ENCODE data around the gene GGTLC1. TPM values are rescaled to one million over a fixed set of nuclear protein-coding genes. Genes with fewer than 3 reads are reported as not detected.
"Not testable (repeated sequence)": the region's sequence is repeated elsewhere in the genome, so short reads cannot be mapped to it uniquely, and the experiment has no call there.

GGTLC1 gene
- total RNA-seq, 2 experiments from 2014 or later, result not detected

- ATAC-seq (no peak), DNase-seq (no peak)
- H3K27ac Mint-ChIP-seq, result no peak overlapping the region
- H3K4me3 Mint-ChIP-seq, result no peak overlapping the region
- H3K27me3 Mint-ChIP-seq, result no peaks in the 10 kb centered on the region
- CTCF ChIA-PET, result interaction anchor here (0.9 to 1.6 kb wide), 4 partner anchors 10 to 113 kb away, joined by 3 to 4 read pairs (median 3); no protein-coding TSS in a partner anchor
- H3K36me3 Mint-ChIP-seq, result no peaks in the 10 kb centered on the region
- no peaks in the 10 kb centered on the region for H3K9me3 Mint-ChIP-seq (ENCODE audit: low read depth)
- H3K4me1 Mint-ChIP-seq, result no peaks in the 10 kb centered on the region
Measured at GRCh38 chr20:24007073-24007595, 18.6 kb upstream of the GGTLC1 start.

GRCh38 chr20:24006626-24007025, 18.0 kb upstream of the GGTLC1 start:
- DNase-seq (no peak), ATAC-seq (no peak)
- Mint-ChIP-seq H3K9me3 (ENCODE audit: low read depth) (no peaks in the 10 kb centered on the region), H3K27ac (no peak overlapping the region), H3K27me3 (peaks cover 4% of the 10 kb centered on the region), H3K36me3 (no peaks in the 10 kb centered on the region), H3K4me1 (no peaks in the 10 kb centered on the region), H3K4me3 (no peak overlapping the region)
- CTCF ChIA-PET, result interaction anchor here (1.1 to 1.6 kb wide), 3 partner anchors 10 to 114 kb away, joined by 3 to 4 read pairs (median 3); no protein-coding TSS in a partner anchor

DNA sequence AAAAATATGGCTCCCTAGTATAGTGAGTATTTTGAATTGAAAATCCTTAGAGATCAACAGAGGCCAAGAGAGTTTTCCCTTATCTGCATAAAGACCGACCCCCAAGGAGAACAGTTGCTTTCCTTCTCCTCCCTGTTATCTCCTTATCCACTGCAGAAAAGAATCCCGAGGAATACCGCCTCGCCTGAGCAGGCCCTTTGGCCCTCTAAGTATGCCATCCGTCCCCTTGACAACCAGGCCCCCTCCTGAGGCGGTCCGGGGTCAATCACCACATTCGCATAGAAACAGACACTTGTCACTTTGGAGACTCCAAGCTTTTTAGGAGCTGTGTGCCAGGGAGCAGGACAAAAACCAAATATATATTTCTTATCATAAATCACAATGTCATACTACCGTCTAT, 15.9 kb upstream of the GGTLC1 start:
- H3K36me3 Mint-ChIP-seq, result no peaks in the 10 kb centered on the region
- no peak overlapping the region for H3K4me3 Mint-ChIP-seq
- CTCF ChIA-PET, result interaction anchor here (0.7 kb wide), 1 partner anchor 8 kb away, joined by 3 read pairs; no protein-coding TSS in a partner anchor
- ATAC-seq, result no peak
- no peaks in the 10 kb centered on the region for H3K4me1 Mint-ChIP-seq
- H3K27me3 Mint-ChIP-seq, result peaks cover 10% of the 10 kb centered on the region
- no peaks in the 10 kb centered on the region for H3K9me3 Mint-ChIP-seq (ENCODE audit: low read depth)
- DNase-seq, result no peak
- H3K27ac Mint-ChIP-seq, result no peak overlapping the region

DNA sequence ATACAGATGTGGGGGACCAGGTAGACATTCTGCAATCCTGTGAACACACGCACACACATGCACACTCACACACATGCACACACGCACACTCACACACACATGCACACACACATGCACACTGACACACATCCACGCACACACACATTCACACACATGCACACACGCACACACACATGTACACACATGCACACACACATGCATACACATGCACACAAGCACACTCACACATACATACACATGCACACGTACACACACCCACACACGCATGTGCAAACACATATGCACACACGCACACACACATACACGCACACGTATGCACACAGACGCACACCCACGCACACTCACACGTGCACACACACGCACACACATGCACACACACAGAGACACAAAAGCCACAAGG, 14.3 kb upstream of the GGTLC1 start:
- Mint-ChIP-seq H3K4me3 (no peak overlapping the region), H3K36me3 (no peaks in the 10 kb centered on the region), H3K9me3 (ENCODE audit: low read depth) (no peaks in the 10 kb centered on the region), H3K4me1 (no peaks in the 10 kb centered on the region), H3K27ac (no peak overlapping the region), H3K27me3 (peaks cover 21% of the 10 kb centered on the region)
- DNase-seq, result no peak
- CTCF ChIA-PET, result interaction anchor here (1.2 kb wide), 1 partner anchor 13 kb away, joined by 3 read pairs; no protein-coding TSS in a partner anchor
- no peak for ATAC-seq

GRCh38 chr20:24001712-24002405, 13.3 kb upstream of the GGTLC1 start:
- DNase-seq, result no peak
- H3K4me3 Mint-ChIP-seq, result no peak overlapping the region
- H3K9me3 Mint-ChIP-seq (ENCODE audit: low read depth), result no peaks in the 10 kb centered on the region
- H3K27ac Mint-ChIP-seq, result no peak overlapping the region
- no peaks in the 10 kb centered on the region for H3K36me3 Mint-ChIP-seq
- no peaks in the 10 kb centered on the region for H3K4me1 Mint-ChIP-seq
- H3K27me3 Mint-ChIP-seq, result peaks cover 26% of the 10 kb centered on the region
- ATAC-seq, result no peak
- CTCF ChIA-PET, result interaction anchor here (0.6 to 1.8 kb wide), 4 partner anchors 14 to 100 kb away, joined by 3 to 4 read pairs (median 3); no protein-coding TSS in a partner anchor

DNA sequence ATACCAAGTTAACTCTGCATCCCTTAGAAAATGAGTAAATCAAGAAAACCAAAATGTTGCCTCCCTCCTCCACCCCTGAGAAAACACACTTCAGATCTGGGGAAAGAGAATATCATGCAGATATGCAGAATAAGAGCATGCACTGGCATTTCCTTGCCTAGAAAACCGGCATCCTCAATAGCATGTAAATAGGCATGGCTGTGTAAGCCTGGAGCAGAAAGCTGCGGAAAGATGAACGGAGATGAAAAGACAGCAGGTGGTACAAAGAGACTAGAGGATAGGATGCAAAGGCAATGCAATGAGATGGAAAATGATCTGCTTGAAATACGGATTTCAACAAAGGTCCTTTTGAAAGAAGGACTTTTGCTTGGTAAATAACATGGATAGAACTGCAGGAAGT, 10.3 kb upstream of the GGTLC1 start:
- no peak for ATAC-seq
- Mint-ChIP-seq H3K4me3 (no peak overlapping the region), H3K27me3 (peaks cover 33% of the 10 kb centered on the region), H3K4me1 (no peaks in the 10 kb centered on the region), H3K9me3 (ENCODE audit: low read depth) (no peaks in the 10 kb centered on the region), H3K36me3 (no peaks in the 10 kb centered on the region), H3K27ac (no peak overlapping the region)
- no peak for DNase-seq
- CTCF ChIA-PET, result interaction anchor here (0.8 to 1.2 kb wide), 2 partner anchors 103 to 164 kb away, joined by 3 read pairs; no protein-coding TSS in a partner anchor

DNA sequence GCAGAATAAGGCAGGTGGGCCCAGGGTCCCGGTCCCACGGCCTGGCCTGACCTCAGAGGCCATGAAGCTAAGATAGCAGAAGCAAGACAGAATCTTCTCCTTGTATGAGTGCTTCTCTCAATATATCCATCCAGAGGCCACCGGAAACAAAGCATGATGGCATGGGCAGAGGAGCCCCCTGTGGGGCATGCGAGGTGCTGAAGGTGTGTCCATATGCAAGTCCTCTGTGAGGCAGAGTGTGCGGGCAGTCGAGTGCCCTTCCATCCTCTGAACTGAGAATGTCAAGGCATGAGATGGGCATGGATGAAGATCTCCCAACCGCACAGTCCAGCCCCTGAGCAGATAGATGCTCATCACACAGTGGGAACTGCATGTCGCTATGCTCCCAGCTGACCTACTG, 9.8 kb upstream of the GGTLC1 start:
- ATAC-seq, result no peak
- peaks cover 33% of the 10 kb centered on the region for H3K27me3 Mint-ChIP-seq
- no peaks in the 10 kb centered on the region for H3K36me3 Mint-ChIP-seq
- no peak overlapping the region for H3K4me3 Mint-ChIP-seq
- no peak for DNase-seq
- CTCF ChIA-PET, result no interaction called here
- H3K9me3 Mint-ChIP-seq (ENCODE audit: low read depth), result no peaks in the 10 kb centered on the region
- no peak overlapping the region for H3K27ac Mint-ChIP-seq
- H3K4me1 Mint-ChIP-seq, result no peaks in the 10 kb centered on the region

- DNase-seq, result peak; percentile 57
- CTCF ChIA-PET, result interaction anchor here (0.8 to 1.5 kb wide), 6 partner anchors 9 to 107 kb away, joined by 3 to 4 read pairs (median 3); no protein-coding TSS in a partner anchor
- Mint-ChIP-seq H3K4me3 (no peak overlapping the region), H3K36me3 (no peaks in the 10 kb centered on the region), H3K27me3 (peaks cover 26% of the 10 kb centered on the region), H3K9me3 (ENCODE audit: low read depth) (no peaks in the 10 kb centered on the region), H3K27ac (no peak overlapping the region), H3K4me1 (no peaks in the 10 kb centered on the region)
- ATAC-seq, result peak; percentile 49
Measured at GRCh38 chr20:23995905-23996666, 7.5 kb upstream of the GGTLC1 start.

DNA sequence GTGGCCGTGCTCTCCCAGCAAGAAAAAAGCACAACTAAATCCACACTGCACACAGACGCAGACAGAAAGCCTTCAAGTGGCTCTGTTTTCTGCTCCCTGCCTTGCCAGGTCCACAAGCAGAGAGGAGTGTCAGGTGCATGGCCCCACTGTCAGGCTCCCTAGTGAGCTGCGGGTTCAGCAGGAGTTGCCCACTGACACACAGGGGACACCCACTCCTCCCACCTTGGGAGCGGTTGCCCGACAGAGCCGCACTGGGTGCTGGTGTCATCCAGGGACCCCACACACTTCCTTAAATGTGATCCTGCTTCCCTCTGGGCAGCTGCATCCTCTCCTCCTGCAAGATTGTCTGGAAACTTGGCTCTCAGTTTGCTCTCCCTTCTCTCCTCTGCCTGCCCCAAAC, 6.7 kb upstream of the GGTLC1 start:
- CTCF ChIA-PET; H3K27ac Mint-ChIP-seq; H3K4me1 Mint-ChIP-seq; H3K36me3 Mint-ChIP-seq; H3K4me3 Mint-ChIP-seq; H3K9me3 Mint-ChIP-seq (ENCODE audit: low read depth); DNase-seq; ATAC-seq: not testable (repeated sequence)
- H3K27me3 Mint-ChIP-seq, result peaks cover 26% of the 10 kb centered on the region

DNA sequence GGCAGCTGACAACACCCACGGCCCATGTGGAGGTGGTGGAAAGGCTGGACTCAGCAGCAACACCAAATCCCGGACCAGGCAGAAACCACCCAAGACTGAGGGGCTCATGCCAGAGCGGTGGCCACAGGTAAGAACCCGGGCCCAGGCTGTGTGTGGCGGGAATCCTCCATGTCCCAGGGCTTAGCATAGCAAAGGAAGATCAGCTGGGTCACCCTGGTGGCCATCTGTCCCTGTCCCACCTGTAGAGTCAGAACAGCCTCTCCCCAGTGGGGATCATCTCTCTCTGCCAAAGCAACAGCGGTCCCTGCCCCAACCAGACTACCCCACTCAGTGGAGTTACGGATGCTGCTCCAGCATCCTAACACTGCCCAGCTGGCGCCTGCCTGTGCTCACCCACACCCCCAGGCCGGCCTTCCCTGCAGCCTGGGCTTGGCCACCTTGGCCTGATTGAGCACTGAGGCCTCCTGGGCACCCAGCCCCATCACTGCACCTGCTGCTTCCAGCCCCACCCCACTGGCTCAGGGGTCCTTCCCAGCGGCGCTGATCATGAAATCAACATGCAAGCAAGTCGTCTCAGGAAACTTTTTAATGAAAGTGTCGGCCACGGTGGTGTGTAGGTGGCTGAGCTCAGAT, 5.5 kb upstream of the GGTLC1 start:
- H3K4me1 Mint-ChIP-seq; DNase-seq; H3K36me3 Mint-ChIP-seq; ATAC-seq; CTCF ChIA-PET; H3K9me3 Mint-ChIP-seq (ENCODE audit: low read depth); H3K27ac Mint-ChIP-seq; H3K4me3 Mint-ChIP-seq: not testable (repeated sequence)
- H3K27me3 Mint-ChIP-seq, result peaks cover 19% of the 10 kb centered on the region

- H3K36me3 Mint-ChIP-seq; DNase-seq; CTCF ChIA-PET; H3K27ac Mint-ChIP-seq; H3K4me3 Mint-ChIP-seq; H3K4me1 Mint-ChIP-seq; H3K9me3 Mint-ChIP-seq (ENCODE audit: low read depth); ATAC-seq: not testable (repeated sequence)
- H3K27me3 Mint-ChIP-seq, result peaks cover 13% of the 10 kb centered on the region
Measured at GRCh38 chr20:23993440-23993839, 4.9 kb upstream of the GGTLC1 start.

GRCh38 chr20:23990296-23990695, 1.7 kb upstream of the GGTLC1 start:
- H3K36me3 Mint-ChIP-seq; H3K9me3 Mint-ChIP-seq (ENCODE audit: low read depth); H3K27me3 Mint-ChIP-seq; CTCF ChIA-PET; H3K4me3 Mint-ChIP-seq; H3K4me1 Mint-ChIP-seq; DNase-seq; ATAC-seq; H3K27ac Mint-ChIP-seq: not testable (repeated sequence)

- H3K4me1 Mint-ChIP-seq; ATAC-seq; CTCF ChIA-PET; H3K27me3 Mint-ChIP-seq; H3K9me3 Mint-ChIP-seq (ENCODE audit: low read depth); H3K36me3 Mint-ChIP-seq; H3K4me3 Mint-ChIP-seq; DNase-seq; H3K27ac Mint-ChIP-seq: not testable (repeated sequence)
Measured at GRCh38 chr20:23988966-23989365, 387 bp upstream of the GGTLC1 start.

All from activated CD8-positive, alpha-beta memory T cell treated with anti-CD3 and anti-CD28 coated beads, Interleukin-2, amount 10 ng/mL, durations not matched to agents 7 days and 5 days (primary cell).